Keratinocyte (primary cell): ENCODE measurements around the gene CREM. TPM values are rescaled to one million over a fixed set of nuclear protein-coding genes. Genes with fewer than 3 reads are reported as not detected.

Experiments used
- DNase-seq: peaks from one replicate; pipeline ENCODE4 v3.0.0-alpha.2; 2011; ENCODE audit warnings: low read depth, missing footprints, low spot score
- FAIRE-seq: peaks from 2 replicates; lab custom pipeline; 2011; peaks lifted over from hg19 to GRCh38; lab: Jason Lieb, UNC
- H2AFZ ChIP-seq: 2 replicates; pipeline ENCODE4 v1.6.0; 2012; ENCODE audit warnings: low read length, control low read depth, inconsistent platforms; ENCODE audit not compliant: control insufficient read depth
- H3K27ac ChIP-seq: 2 replicates; pipeline ENCODE4 v1.5.1; 2011; ENCODE audit warnings: low read length; ENCODE audit not compliant: control insufficient read depth, insufficient read depth
- H3K27me3 ChIP-seq: 3 replicates; pipeline ENCODE4 v1.6.0; 2011; ENCODE audit warnings: low read length; ENCODE audit not compliant: control insufficient read depth, insufficient read depth; ENCODE audit errors: extremely low read depth
- H3K36me3 ChIP-seq, 2 experiments: 2 replicates in 1 of 2; 3 replicates in 1 of 2; pipeline ENCODE4 v1.5.1; 2011; ENCODE audit warnings: low read length in 2 of 2, mild to moderate bottlenecking in 1 of 2; ENCODE audit not compliant: control insufficient read depth in 2 of 2, insufficient read depth in 2 of 2; ENCODE audit errors: extremely low read depth in 1 of 2
- H3K4me1 ChIP-seq: 3 replicates; pipeline ENCODE4 v1.5.1; 2011; ENCODE audit warnings: low read length; ENCODE audit not compliant: control insufficient read depth, insufficient read depth; ENCODE audit errors: extremely low read depth
- H3K4me2 ChIP-seq: 3 replicates; pipeline ENCODE4 v1.6.0; 2011; ENCODE audit warnings: low read depth, low read length; ENCODE audit not compliant: control insufficient read depth, insufficient read depth; ENCODE audit errors: extremely low read depth
- H3K4me3 ChIP-seq, 3 experiments: fragments of 200-600 bp in 1 of 3; sonication (generic) in 1 of 3; 2 replicates in 2 of 3; 3 replicates in 1 of 3; pipeline ENCODE4 v1.5.1; 2011 to 2016; ENCODE audit warnings: low read length in 3 of 3, mild to moderate bottlenecking in 3 of 3, control low read depth in 2 of 3, inconsistent platforms in 1 of 3, low read depth in 1 of 3, mixed read lengths in 1 of 3, mixed run types in 1 of 3, moderate library complexity in 1 of 3; ENCODE audit not compliant: control insufficient read depth in 2 of 3, insufficient read depth in 2 of 3; ENCODE audit errors: extremely low read depth in 1 of 3
- H3K79me2 ChIP-seq: 2 replicates; pipeline ENCODE4 v1.6.0; 2012; ENCODE audit warnings: low read length; ENCODE audit not compliant: control insufficient read depth, insufficient read depth
- H3K9ac ChIP-seq: 3 replicates; pipeline ENCODE4 v1.6.0; 2011; ENCODE audit warnings: low read length; ENCODE audit not compliant: control insufficient read depth, insufficient read depth; ENCODE audit errors: extremely low read depth
- H3K9me1 ChIP-seq: 3 replicates; pipeline ENCODE4 v1.6.0; 2011; ENCODE audit warnings: low read length; ENCODE audit not compliant: control insufficient read depth, insufficient read depth; ENCODE audit errors: extremely low read depth
- H3K9me3 ChIP-seq: 2 replicates; pipeline ENCODE4 v1.5.1; 2012; ENCODE audit warnings: low read depth, low read length; ENCODE audit not compliant: control insufficient read depth
- H4K20me1 ChIP-seq: 3 replicates; pipeline ENCODE4 v1.6.0; 2011; ENCODE audit warnings: low read length; ENCODE audit not compliant: control insufficient read depth, insufficient read depth; ENCODE audit errors: extremely low read depth
- CTCF ChIP-seq, 3 experiments: IDR thresholded peaks in 1 of 3; conservative IDR thresholded peaks in 1 of 3; optimal IDR thresholded peaks in 1 of 3; 2 replicates in 2 of 3; 3 replicates in 1 of 3; pipeline versions ENCODE3 to v1.5.1; 2011; ENCODE audit warnings: low read length in 3 of 3, mild to moderate bottlenecking in 3 of 3, moderate library complexity in 2 of 3, control low read depth in 1 of 3, inconsistent platforms in 1 of 3; ENCODE audit not compliant: insufficient read depth in 2 of 3; ENCODE audit errors: extremely low read depth in 1 of 3
- EZH2 ChIP-seq: IDR thresholded peaks from one replicate; pipeline ENCODE4 v1.6.1; 2012; ENCODE audit warnings: inconsistent platforms, mild to moderate bottlenecking, low read length, moderate library complexity
- dilution Hi-C: fragments of 300-500 bp; cut with MboI; formaldehyde crosslinking; loops from one replicate; pipeline ENCODE4 v1.7.0; 2020; ENCODE audit warnings: low sequenced_read_pairs; ENCODE audit not compliant: extremely low pct_ligation_motif_present
- polyA plus RNA-seq, 5 experiments: library from polyadenylated mRNA; depleted of rRNA in 3 of 5; stranded (reverse) in 3 of 5; stranded (forward) in 1 of 5; unstranded in 1 of 5; fragments of >200 nt; gene quantifications; 1 replicate in 1 of 5; 2 replicates in 3 of 5; 3 replicates in 1 of 5; pipeline versions ENCODE4 v1.2.1 to v1.2.3, GENCODE V29; 2011 to 2012; ENCODE audit warnings: missing spikeins in 2 of 5, low read depth in 1 of 5, low replicate concordance in 1 of 5

The CREM gene
- polyA plus RNA-seq, 1 donor (not counting 4 experiments of a cell fraction or from before 2014, with no cell fraction given) = 23.3 TPM

DNA sequence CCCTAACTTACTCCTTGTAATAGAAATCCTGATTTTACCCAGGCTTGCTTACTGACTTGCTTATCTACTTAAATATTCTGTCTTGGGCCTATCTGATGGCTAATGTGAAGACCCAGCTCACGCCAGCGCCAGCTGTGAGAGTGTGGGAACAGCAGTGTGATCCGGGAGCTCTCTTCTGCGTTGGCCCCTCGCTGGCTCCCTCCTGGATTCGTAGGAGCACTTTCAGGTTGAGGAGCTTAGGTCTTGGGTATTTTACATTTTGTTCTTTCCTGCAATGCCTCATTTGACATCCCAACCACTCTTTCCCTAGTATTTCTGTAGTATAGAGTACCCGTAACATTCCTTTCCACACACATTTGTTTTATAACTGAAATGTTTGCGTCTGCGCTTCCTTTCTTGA is 51.7 kb downstream of the CREM start:
- dilution Hi-C loops = no loop called here
- no peak for DNase-seq
- FAIRE-seq = no peak

DNA sequence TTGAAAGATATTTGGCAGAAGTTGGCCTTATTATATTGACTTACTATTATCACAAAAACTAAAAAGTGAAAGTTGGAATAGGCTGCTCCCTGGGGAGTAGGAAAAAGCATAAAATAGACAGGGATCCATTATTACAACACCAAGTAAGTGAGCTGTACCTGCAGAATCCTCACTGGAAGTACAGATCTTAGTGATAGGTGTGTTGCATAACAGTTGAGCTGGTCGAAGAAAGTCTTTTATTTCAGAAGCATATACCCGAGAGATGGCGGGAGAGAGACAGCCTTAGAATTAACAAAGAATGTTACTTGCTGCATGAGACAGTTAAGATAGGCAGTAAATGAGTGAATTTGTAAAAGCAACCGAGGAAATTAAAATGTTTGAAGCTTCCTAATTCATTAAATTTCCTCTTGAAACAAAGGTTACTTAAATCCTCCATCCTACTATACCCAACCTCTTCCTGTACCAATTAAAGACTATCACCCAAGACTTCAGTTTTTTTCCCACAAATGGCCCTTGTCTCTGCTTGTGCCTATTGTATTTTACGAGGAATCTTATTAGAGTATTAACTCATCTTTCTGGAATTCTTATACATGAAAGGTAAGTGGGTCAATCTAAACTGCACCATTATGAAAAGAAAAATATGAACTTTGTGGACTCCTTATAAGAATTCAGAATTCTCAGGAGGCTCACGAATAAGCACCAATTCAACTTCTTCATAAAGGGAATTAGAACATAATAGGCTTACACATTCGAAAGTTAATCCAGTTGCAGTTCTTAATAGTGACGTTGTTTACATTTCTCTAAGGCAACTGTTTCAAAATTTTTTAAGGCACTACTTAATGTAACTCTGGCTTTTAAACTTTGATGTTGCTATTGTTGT is 56.2 kb downstream of the CREM start:
- H3K4me2 ChIP-seq = no peak overlapping the region
- no peak overlapping the region for H3K27ac ChIP-seq
- no peak overlapping the region for H3K4me3 ChIP-seq
- H3K9ac ChIP-seq = no peak overlapping the region
- H3K4me1 ChIP-seq = no peaks in the 10 kb centered on the region
- H3K79me2 ChIP-seq = no peaks in the 10 kb centered on the region
- H4K20me1 ChIP-seq = no peaks in the 10 kb centered on the region
- no peak overlapping the region for H2AFZ ChIP-seq
- no peaks in the 10 kb centered on the region for H3K27me3 ChIP-seq
- dilution Hi-C loops = no loop called here
- FAIRE-seq (no peak), DNase-seq (no peak)
- no peaks in the 10 kb centered on the region for H3K36me3 ChIP-seq
- no peak for TF ChIP-seq CTCF (optimal IDR thresholded peaks at IDR 0.05 in 1 of 3, IDR thresholded peaks at IDR 0.05 in 1 of 3, conservative IDR thresholded peaks at IDR 0.05 in 1 of 3; ENCODE audit: extremely low read depth in 1 of 3, insufficient read depth in 2 of 3, low read length in 3 of 3)
- H3K9me1 ChIP-seq = no peaks in the 10 kb centered on the region
- no peaks in the 10 kb centered on the region for H3K9me3 ChIP-seq

More for the DNA sequence above, 51.7 kb downstream of the CREM start:
- Histone ChIP-seq H3K79me2 (no peaks in the 10 kb centered on the region), H3K4me1 (no peaks in the 10 kb centered on the region), H4K20me1 (no peaks in the 10 kb centered on the region), H3K9ac (no peak overlapping the region), H3K36me3 (no peaks in the 10 kb centered on the region), H3K9me3 (no peaks in the 10 kb centered on the region), H3K27me3 (no peaks in the 10 kb centered on the region), H3K9me1 (no peaks in the 10 kb centered on the region), H2AFZ (no peak overlapping the region), H3K27ac (no peak overlapping the region), H3K4me3 (no peak overlapping the region), H3K4me2 (no peak overlapping the region)
- TF ChIP-seq EZH2 = no peak
- TF ChIP-seq CTCF (optimal IDR thresholded peaks at IDR 0.05 in 1 of 3, IDR thresholded peaks at IDR 0.05 in 1 of 3, conservative IDR thresholded peaks at IDR 0.05 in 1 of 3; ENCODE audit: extremely low read depth in 1 of 3, insufficient read depth in 2 of 3, low read length in 3 of 3) = no peak
